Activated CD4-positive, CD25-positive, alpha-beta regulatory T cell (primary cell): Measurements from ENCODE around the gene DDX10.

Experiments
- DNase-seq, 4 experiments: peaks; one replicate each; lab custom pipeline; 2025; lab: John Stamatoyannopoulos, UW

DDX10 gene

GRCh38 chr11:108938604-108939003, 273.7 kb downstream of the DDX10 start:
- no peak for DNase-seq

- no peak for DNase-seq
These were observed 274.3 kb downstream of the DDX10 start for GRCh38 chr11:108939135-108939534.

GRCh38 chr11:108943853-108944252, 279.0 kb downstream of the DDX10 start:
- DNase-seq: no peak

GRCh38 chr11:108944471-108945178, 279.8 kb downstream of the DDX10 start:
- no peak for DNase-seq

GRCh38 chr11:108945341-108945740, 280.5 kb downstream of the DDX10 start:
- DNase-seq: no peak

GRCh38 chr11:108947654-108948570, 283.0 kb downstream of the DDX10 start:
- DNase-seq: no peak

GRCh38 chr11:108958368-108959104, 293.7 kb downstream of the DDX10 start:
- no peak for DNase-seq

- no peak for DNase-seq
These were observed 294.4 kb downstream of the DDX10 start for GRCh38 chr11:108959105-108959761.

- DNase-seq: no peak
These were observed 295.0 kb downstream of the DDX10 start for GRCh38 chr11:108959874-108960273.

- DNase-seq: no peak
These were observed 295.6 kb downstream of the DDX10 start for GRCh38 chr11:108960501-108960900.

- no peak for DNase-seq
These were observed 296.2 kb downstream of the DDX10 start for GRCh38 chr11:108961095-108961494.

GRCh38 chr11:108963118-108963517, 298.2 kb downstream of the DDX10 start:
- DNase-seq: no peak

- DNase-seq: no peak
These were observed 300.6 kb downstream of the DDX10 start for GRCh38 chr11:108965306-108966001.

- DNase-seq: no peak
These were observed 301.3 kb downstream of the DDX10 start for GRCh38 chr11:108966206-108966605.

- DNase-seq: no peak
These were observed 302.1 kb downstream of the DDX10 start for GRCh38 chr11:108966978-108967377.

- no peak for DNase-seq
These were observed 302.7 kb downstream of the DDX10 start for GRCh38 chr11:108967571-108967970.

GRCh38 chr11:108970221-108970991, 305.5 kb downstream of the DDX10 start:
- DNase-seq: no peak

- no peak for DNase-seq
These were observed 308.7 kb downstream of the DDX10 start for GRCh38 chr11:108973402-108974162.

GRCh38 chr11:108975026-108975425, 310.2 kb downstream of the DDX10 start:
- no peak for DNase-seq

- DNase-seq: no peak
These were observed 310.8 kb downstream of the DDX10 start for GRCh38 chr11:108975641-108976071.
